Measurements from ENCODE around the gene RNF217.

RNF217 gene

DNA sequence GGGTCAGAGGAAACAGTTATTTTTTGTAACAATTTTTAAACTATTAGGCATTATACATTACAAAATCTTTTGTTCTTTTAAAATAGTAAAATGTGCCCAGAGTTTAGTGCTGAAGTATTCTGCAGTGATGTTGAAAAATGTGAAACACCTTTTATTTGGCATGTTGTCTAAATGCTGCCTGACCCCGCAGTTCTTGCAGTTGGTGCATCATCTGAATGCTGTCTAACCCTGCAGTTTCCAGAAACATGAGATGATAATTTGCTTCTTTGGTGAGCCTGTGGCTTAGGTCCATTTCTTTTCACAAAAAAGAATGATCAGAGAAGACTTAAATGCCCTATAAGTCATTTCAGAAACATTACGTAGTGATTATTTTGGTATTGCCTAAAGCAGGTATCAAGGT, 82.4 kb downstream of the RNF217 start:
- DNase-seq (ENCODE audit: low read depth, low spot score), result no peak
- H3K4me3 ChIP-seq (ENCODE audit: low read depth, low read length), result no peak overlapping the region
- CTCF ChIA-PET, result no interaction called here
- POLR2A ChIA-PET, result no interaction called here
- TF ChIP-seq, protein P1, sequence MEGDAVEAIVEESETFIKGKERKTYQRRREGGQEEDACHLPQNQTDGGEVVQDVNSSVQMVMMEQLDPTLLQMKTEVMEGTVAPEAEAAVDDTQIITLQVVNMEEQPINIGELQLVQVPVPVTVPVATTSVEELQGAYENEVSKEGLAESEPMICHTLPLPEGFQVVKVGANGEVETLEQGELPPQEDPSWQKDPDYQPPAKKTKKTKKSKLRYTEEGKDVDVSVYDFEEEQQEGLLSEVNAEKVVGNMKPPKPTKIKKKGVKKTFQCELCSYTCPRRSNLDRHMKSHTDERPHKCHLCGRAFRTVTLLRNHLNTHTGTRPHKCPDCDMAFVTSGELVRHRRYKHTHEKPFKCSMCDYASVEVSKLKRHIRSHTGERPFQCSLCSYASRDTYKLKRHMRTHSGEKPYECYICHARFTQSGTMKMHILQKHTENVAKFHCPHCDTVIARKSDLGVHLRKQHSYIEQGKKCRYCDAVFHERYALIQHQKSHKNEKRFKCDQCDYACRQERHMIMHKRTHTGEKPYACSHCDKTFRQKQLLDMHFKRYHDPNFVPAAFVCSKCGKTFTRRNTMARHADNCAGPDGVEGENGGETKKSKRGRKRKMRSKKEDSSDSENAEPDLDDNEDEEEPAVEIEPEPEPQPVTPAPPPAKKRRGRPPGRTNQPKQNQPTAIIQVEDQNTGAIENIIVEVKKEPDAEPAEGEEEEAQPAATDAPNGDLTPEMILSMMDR (IDR thresholded peaks at IDR 0.05; ENCODE audit: insufficient read depth, low read length, missing control alignments), result no peak

DNA sequence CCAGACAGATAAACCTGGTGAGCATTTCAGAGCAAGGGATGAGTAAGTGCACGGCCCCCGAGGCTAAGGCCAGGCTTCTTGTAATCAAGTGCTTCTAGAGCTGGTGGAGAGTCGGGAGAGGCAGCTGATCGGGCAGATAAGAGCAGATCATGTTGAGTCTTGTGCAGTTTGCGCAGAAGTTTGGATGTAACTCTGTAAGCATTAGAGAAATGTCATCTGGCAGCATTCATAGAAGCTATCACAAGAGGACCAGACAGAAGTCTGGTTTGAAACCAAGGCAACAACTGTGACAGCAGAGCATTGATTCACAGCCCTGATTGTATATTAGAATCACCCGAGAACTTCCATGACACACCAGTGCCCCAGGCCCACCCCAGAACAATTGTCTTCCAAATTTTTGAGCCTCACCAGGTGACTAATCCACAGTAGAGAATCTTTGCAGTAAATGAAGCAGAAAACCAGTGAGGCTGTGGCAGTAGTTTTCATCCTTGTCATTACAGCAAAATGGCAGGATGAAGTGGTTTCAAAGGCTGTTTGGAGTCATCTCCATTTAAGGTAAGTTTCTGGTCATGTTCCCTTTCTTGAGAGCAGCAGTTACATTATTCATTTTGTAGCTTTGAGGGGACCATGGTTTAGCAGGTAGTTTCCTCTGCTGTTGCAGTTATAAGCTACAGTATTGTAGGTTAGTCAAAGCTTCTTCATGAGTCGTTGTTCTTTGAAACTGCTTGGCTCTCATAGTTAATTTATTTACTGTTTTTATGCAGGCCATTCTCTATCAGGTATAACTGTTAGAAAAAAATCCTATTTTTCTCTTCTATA, 84.1 kb downstream of the RNF217 start:
- TF ChIP-seq, protein P1 (IDR thresholded peaks at IDR 0.05; ENCODE audit: insufficient read depth, low read length, missing control alignments), result no peak
- ChIA-PET CTCF (no interaction called here), POLR2A (no interaction called here)
- DNase-seq (ENCODE audit: low read depth, low spot score), result no peak
- H3K4me3 ChIP-seq (ENCODE audit: low read depth, low read length), result no peak overlapping the region

DNA sequence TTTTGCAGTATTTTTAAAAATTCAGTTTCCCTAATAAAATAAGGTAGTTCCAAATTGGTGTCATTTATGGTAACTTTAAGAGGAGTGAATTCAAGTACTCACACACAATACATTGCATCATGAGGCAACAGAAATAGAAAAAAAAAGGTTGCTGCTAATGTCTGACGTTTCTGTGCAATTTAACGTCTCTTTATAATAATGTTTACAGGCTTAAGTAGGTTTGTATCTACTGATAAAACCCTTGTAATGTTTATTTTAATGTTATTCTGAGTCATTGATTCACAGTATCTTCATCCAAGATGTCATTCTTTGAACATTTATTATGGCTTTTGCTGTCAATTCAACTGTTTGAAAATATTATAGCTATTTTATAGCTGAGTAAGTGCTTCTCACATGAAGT, 86.0 kb downstream of the RNF217 start:
- ChIA-PET CTCF (no interaction called here), POLR2A (no interaction called here)
- DNase-seq (ENCODE audit: low read depth, low spot score), result no peak
- TF ChIP-seq, protein P1 (IDR thresholded peaks at IDR 0.05; ENCODE audit: insufficient read depth, low read length, missing control alignments), result no peak
- no peak overlapping the region for H3K4me3 ChIP-seq (ENCODE audit: low read depth, low read length)

DNA sequence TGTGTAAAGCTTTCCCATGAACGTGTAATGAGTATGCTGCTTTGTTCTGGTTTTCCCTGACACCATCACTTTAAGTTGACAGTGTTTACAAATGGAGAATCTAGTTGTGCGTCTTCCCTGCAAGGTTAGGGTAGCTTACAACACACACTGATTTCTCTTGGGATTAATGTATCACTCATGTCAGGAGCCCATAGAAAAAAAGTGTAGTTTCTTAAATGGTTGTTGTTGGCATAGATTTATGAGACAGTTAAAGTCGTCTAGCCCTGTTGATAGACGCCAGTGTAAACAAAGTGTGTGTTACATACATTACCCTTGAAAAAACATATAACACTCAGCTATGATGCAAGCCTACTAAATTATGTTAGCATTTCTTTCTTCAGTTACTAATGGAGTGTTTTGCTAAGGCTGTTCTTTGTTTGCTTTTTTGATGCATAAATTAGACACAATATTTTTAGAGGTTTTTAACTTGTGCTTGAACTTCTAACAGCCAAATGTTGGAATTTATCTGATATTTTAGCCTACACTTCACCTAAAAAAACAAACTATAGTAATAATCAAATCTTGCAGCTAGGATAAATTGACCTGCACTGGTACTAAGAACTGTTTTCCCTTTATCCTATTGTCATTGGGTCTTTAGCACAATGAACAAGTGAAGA, 88.6 kb downstream of the RNF217 start:
- CTCF ChIA-PET, result no interaction called here
- H3K4me3 ChIP-seq (ENCODE audit: low read depth, low read length), result no peak overlapping the region
- TF ChIP-seq, protein P1 (IDR thresholded peaks at IDR 0.05; ENCODE audit: insufficient read depth, low read length, missing control alignments), result no peak
- no peak for DNase-seq (ENCODE audit: low read depth, low spot score)
- POLR2A ChIA-PET, result no interaction called here

DNA sequence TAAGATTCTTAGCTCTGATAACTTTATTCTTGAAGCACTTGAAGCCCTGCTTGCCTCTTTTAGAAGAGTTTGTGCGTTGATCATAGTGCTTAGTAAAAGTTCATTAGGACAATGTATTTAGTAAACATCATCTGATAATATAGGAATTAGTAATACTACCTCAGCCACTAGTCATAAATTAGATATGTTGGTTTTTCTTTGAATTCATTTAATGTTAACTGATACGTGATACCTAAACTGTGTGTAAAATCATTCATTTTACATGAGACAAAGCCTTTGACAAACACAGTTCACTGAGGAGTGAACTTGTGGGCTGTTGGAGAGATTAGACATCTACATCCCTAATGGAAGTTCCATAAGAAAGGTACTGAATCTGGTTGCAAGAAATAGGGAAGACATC, 91.6 kb downstream of the RNF217 start:
- POLR2A ChIA-PET, result no interaction called here
- CTCF ChIA-PET, result no interaction called here
- TF ChIP-seq, protein P1 (IDR thresholded peaks at IDR 0.05; ENCODE audit: insufficient read depth, low read length, missing control alignments), result no peak
- H3K4me3 ChIP-seq (ENCODE audit: low read depth, low read length), result no peak overlapping the region
- no peak for DNase-seq (ENCODE audit: low read depth, low spot score)

DNA sequence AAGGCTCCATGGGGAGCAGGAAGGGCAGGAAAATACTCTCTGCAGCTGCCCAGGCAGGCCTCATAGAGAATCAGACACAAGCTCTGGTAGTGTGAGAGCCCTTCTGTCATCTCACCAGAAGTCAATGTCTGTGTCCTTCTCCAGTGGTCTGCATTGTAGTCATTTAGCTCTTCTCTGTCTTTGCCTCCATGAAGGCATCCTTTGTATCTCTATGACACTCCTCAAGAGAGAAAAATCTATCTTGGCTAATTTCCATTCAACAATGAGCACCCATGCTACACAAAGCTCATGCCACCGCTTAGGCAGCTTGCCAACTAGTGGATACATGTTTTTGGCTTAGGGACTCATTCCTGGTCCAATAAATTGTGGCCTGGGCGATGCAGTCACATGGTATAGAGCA, 92.1 kb downstream of the RNF217 start:
- CTCF ChIA-PET, result no interaction called here
- POLR2A ChIA-PET, result no interaction called here
- DNase-seq (ENCODE audit: low read depth, low spot score), result no peak
- TF ChIP-seq, protein P1 (IDR thresholded peaks at IDR 0.05; ENCODE audit: insufficient read depth, low read length, missing control alignments), result no peak
- no peak overlapping the region for H3K4me3 ChIP-seq (ENCODE audit: low read depth, low read length)
